RKO (cell line): ENCODE measurements around the gene GNB1L.
A peak's percentile ranks its signal among the peaks of the same experiment; 100 is the strongest.

ENCODE experiments used
- DNase-seq: peaks from one replicate; pipeline ENCODE4 v3.0.0-alpha.2; 2016; ENCODE audit warnings: low spot score

Gene GNB1L

DNA sequence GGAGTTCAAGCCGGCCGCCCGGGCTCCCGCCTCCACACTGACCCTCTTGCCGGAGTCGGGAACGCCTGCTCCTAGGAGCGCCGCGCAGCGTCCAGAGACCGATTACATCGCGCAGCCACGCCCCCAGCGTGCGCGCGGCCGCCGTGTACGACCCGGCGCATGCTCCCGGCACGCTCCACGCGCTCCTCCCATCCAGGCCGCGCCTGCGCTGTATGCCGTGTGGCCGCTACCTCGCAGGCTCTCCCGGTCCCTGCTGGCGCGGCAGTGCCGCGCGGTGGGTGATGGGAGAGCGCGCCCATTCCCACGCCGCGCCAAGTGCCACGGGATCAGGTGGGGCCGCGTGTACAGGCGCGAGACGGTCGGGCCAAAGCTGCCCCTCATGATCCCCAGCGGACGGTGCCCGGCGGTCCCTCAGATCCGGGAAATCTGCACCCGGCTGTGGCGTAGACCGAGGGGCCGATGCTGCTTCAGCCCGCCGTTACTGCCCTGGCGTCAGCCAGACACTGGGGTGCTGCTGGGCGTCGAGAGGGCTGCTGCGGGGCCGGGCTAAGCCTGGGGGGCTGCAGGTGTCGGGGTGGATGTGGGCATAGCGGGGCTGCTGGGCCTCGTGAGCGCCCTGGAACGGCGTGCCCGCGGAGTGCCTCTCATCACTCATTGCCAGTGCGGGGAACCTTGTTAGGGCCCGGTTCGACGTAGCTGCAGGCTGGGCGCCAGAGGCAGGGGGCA is at the start of gene GNB1L, which contains the start of gene RTL10:
GNB1L (minus strand) TSS at position 97 of the 726 bp plus-strand sequence. CDS start 33,519 bp downstream, outside the sequence.
RTL10 (minus strand) TSS at position 97 of the 726 bp plus-strand sequence. CDS start 2,613 bp downstream, outside the sequence.
- peak; percentile 97 for DNase-seq

GRCh38 chr22:19904174-19904856 is 49.6 kb upstream of the GNB1L start:
- no peak for DNase-seq

DNA sequence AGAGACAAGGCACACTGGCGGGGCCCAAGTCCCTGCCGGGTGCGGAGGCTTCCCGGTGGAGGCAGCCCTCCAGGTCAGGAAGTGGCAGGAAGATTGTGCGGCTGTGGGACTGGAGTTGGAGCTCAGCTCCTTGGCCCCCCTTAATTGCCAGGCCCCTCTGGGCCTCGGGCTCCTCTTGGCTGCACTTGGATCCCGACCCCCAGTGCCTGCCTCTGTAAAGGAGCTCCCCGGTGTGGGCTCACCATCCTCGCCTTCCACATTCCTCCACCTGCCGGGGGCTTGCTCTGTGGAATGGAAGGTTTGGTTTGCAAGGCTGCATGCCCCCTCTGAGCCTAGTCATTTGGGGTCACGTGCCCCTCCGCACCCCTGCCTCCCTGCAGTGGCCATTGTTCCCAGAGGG is 48.8 kb upstream of the GNB1L start:
- DNase-seq: no peak

DNA sequence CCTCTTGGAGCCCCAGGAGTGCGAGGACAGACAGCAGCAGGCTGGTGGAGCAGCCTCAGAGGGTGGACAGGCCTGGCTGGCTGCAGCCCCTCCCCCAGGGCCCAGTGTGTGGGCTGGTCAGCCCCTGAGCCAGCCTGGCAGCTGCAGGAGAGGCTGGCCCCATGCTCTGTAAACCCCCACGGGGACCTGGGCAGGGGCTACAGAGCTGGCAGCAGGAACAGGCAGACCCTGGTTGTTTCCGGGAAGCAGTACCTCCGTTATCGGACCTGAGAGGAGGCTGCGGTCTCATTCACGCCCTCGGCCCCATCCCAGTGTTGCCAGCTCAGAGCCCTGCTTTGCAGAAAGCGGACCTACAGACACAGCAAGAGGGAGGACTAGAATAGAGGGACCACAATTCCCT is 48.4 kb upstream of the GNB1L start:
- DNase-seq: no peak

- no peak for DNase-seq
These were observed 47.6 kb upstream of the GNB1L start for GRCh38 chr22:19902245-19902715.

DNA sequence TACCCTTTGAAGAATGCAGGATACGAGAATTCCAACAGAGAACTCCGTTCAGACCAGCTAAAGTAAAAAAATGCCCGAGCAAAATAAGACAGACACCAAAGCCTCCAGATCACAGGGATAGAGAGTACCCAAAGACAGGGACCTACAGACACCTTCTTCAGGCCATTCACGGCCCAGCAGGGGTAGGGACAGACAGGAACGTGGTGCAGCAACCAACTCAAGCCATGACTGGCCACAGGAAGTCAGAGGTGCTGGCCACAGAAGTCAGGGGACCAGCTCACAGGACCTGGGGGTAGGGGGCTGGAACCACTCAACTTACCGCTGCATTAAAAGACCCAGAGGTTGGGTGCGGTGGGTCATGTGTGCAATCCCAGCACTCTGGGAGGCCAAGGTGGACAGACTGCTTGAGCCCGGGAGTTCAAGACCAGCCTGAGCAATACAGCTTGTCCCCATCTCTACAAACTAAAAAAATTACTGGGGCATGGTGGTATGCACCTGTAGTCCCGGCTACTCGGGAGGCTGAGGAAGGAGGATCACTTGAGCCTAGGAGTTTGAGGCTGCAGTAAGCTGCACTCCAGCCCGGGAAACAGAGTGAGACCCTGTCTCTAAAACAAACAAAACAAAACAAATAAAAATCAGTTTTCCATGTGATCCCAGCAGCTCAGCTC is 47.0 kb upstream of the GNB1L start:
- no peak for DNase-seq

GRCh38 chr22:19900707-19901436 is 46.2 kb upstream of the GNB1L start:
- no peak for DNase-seq

- DNase-seq: no peak
These were observed 44.3 kb upstream of the GNB1L start for GRCh38 chr22:19898831-19899567.

- no peak for DNase-seq
These were observed 43.5 kb upstream of the GNB1L start for GRCh38 chr22:19898145-19898544.

DNA sequence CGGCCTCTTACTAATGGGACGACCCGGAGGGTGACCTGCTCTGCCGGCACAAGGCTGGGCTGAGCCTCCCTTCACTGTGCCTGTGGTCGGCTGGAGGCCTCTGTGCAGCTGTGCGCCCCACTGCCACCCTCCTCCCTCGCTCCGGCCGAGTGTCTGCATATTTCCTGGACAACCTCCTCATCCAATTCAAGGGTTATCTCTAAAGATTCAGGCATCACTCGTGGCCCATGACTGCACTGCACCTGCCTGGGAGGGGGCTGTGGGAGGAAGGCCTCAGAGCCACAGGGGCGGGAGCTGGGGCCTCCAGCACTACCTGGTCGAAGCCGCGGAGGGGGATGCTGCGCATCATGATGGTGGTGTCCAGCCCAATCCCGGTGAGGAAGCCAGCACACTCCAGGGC is 43.1 kb upstream of the GNB1L start:
- DNase-seq: no peak

DNA sequence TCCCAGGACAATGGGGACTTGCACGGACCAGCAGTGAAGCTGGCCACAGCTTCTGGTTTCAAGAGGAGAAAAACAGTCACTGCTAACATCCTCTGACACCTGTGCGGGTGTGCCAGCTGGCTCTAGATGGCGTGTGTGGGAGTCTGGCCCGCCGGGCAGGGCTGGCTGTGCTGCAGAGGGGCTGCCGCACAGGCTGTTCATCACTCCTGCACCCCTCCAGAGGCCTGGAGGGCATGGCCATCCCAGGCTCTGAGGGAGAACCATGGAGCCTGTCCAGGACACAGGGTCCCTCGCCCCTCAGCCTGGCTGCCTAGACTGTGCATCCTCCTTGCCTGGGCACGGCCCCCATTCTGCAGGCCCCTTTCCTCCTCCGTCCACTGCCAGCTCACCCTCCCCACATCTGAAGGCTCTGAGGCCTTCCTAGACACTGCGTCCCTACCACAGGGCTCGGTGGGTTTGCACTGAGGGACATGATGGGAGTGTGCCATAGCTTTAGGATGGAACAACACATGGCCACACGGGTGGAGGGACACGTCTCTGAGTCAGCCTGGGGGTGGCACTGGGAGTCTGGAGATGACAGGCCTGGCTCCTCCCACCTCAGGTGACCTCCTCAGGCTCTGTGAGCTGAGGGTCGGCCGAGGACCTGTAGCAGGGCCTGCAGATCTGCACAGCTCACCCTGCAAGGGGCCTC is 42.1 kb upstream of the GNB1L start:
- DNase-seq: no peak

DNA sequence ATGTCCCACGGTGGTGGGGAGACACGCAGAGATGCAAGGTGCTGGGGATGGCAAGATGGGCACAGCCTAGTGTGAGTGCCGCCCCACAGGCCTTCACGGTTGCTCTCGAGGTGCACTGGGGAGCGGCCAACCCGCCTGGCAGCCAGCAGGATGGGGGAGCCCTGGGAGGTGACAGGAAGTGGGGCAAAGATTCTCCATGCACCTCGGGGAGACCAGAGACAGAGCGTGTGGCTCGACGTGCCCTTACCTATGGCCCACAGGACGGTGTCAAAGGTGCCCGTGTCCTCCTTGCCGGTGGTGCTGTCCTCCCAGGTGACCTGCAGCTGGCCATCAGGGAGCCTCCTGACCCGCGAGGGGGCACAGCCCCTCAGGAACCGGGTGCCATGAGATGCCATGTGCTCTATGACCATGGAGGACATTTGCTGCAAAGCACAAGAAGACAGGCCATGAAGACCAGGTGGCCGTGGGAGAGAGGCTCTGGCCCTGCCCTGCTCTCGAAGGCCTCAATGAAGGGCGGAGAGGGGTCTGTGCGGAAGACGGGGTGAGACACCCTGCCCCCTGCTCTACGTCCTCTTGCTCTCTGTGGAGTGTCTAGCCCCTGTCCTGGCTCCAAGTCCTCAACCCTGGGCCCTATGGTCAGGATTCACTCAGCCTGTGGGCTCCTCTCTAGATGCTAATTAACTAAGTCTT is 40.6 kb upstream of the GNB1L start:
- DNase-seq: no peak

DNA sequence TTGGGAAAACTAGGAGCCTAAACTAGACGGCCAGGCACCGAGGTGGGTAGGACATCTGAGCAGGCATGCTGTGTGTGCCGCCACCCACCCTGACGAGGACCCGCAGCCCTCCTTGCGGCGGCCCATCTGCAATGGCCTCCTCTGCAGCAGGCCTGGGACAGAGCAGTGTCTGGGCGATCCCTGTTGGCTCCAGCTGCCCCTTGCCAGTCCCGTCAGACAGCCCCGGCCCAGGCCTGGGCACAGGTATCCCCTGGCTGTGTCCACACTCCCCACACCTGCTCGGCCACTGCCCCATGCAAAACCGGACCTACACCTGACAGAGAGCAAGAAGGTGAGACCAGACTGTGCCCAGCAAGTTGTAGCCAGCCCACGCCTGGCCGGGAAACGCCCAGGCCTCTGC is 38.7 kb upstream of the GNB1L start:
- no peak for DNase-seq

DNA sequence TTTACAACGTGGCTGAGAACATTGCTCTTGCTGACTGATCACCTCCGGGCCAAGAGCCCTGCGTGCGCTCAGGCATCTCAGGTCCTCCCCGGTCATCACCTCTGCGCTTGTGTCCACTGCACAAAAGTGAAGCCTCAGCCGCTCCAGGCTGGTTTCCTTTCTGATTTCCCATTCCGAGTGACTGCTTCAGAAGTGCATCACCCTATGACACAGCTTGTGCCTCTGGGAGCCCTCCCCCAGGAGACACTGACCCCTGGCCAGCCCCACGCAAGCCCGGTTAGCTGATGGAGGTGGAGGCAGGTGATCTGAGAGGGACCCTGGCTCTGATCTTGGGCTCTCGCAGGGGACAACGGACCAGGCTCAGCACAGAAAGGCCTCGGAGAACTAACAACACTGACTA is 38.3 kb upstream of the GNB1L start:
- DNase-seq: no peak

GRCh38 chr22:19892257-19892879 is 37.7 kb upstream of the GNB1L start:
- DNase-seq: no peak

GRCh38 chr22:19891317-19892256 is 36.9 kb upstream of the GNB1L start:
- DNase-seq: peak; percentile 78

DNA sequence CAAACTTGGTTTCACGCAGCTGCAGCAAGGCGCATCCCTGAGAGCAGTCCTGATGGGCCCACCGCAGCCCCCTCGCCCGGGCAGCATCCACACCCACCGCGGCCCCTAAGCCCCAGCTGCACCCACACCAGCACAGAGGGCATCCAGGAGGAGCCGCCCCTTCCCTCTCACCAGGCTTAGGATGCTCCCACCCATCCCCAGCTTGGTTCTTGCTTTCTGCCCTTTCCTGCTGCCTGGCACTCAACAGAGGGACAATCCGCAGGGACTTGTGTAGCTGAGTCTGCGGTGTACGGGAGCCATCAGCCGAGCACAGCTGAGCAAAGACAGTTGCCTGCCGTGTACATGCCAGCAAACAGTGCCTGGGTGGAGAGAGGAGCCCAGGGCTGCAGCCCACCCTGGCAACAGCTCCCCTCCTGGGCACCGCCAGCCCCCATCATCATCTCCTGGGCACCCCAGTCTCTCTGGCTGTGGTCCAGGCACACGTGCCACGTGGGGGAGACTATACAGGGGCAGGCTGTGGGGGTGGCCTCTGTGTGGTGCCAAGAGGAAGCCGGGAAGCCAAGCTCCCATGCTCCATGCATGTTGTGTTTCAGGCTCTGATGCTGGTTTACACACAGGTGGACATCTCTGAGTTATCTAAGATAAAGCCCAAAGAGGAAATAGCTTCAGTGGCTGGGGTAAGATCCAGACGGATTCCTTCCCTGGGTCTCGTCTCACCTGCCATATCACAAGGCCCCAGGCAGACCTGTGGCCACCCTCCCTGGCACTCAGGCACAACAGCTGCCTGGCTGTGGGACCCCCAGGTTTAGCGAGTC is 36.0 kb upstream of the GNB1L start:
- no peak for DNase-seq

DNA sequence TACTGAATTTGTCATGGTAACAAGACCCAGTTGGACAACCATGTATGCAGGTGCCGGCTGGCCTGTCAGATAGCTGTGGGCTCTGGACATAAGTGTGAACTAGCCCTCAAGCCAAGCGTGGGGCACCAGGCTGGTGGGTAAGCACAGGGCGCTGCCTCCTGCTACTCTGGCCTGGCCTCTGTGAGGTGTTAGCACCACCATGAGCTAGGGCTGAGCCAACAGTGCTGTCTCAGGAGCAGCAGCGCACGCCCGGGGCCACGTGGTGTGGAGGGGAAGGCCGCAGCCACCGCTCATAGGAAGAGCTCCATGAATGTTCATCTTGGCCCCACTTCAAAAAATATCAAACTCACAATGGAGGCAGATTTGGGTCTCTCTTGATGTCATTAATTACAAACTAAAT is 35.3 kb upstream of the GNB1L start:
- no peak for DNase-seq
